ENCODE results near the gene GNAT3. TPM values are rescaled to one million over a fixed set of nuclear protein-coding genes. Genes with fewer than 3 reads are reported as not detected.

GNAT3 gene
- total RNA-seq, 4 donors from 2014 or later = not detected

DNA sequence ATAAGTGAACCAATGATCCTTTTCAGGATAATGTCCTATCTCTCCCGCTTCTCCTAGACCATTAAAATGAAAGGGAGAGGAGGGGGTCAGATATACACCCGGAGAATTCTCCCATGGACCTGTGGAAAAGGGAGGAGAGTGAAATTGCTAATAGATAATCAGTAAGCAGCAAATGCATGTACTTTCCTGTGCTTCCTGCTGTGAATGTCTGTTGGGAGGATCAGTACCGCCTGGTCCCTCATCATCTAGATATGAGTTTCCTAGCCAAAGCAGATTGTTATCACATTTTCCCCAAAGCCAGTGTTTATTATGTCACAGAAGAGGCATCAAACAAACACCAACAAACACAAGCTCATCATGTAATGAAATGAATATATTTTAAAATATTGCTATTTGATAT lies 96.8 kb downstream of the GNAT3 start:
- Histone ChIP-seq H3K4me1 (no peaks in the 10 kb centered on the region), H3K27me3 (no peaks in the 10 kb centered on the region), H3K36me3 (no peaks in the 10 kb centered on the region), H3K9me3 (no peaks in the 10 kb centered on the region), H3K27ac (no peak overlapping the region), H3K4me3 (replicated peaks in 1 of 3) (no peak overlapping the region)
- 83 to 92% methylated on average over 3 of the region's 3 CpGs for WGBS, 2 donors
- intact Hi-C loops (cut with DNase I) = no loop called here
- DNase-seq = no peak
- TF ChIP-seq, protein P1, sequence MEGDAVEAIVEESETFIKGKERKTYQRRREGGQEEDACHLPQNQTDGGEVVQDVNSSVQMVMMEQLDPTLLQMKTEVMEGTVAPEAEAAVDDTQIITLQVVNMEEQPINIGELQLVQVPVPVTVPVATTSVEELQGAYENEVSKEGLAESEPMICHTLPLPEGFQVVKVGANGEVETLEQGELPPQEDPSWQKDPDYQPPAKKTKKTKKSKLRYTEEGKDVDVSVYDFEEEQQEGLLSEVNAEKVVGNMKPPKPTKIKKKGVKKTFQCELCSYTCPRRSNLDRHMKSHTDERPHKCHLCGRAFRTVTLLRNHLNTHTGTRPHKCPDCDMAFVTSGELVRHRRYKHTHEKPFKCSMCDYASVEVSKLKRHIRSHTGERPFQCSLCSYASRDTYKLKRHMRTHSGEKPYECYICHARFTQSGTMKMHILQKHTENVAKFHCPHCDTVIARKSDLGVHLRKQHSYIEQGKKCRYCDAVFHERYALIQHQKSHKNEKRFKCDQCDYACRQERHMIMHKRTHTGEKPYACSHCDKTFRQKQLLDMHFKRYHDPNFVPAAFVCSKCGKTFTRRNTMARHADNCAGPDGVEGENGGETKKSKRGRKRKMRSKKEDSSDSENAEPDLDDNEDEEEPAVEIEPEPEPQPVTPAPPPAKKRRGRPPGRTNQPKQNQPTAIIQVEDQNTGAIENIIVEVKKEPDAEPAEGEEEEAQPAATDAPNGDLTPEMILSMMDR (IDR thresholded peaks at IDR 0.05) = no peak

DNA sequence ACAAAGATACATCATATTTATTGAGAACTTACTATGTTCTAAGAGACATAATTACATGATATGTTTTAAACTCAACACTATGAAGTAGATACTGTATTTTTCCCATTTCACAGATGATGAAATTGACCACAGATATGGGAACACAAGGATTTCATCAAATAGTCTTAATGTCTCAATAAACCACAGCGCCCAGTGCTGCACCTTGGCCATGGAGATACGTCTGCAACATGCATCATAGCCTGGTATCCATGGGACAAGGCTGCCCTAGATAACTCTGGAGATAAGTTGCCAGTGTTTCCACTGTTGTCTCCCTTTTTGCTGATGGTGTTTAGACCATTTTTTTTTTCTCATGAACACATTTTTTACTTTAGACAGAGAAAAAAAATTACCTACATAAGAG lies 97.5 kb downstream of the GNAT3 start:
- Histone ChIP-seq H3K36me3 (no peaks in the 10 kb centered on the region), H3K27ac (no peak overlapping the region), H3K4me3 (replicated peaks in 1 of 3) (no peak overlapping the region), H3K27me3 (no peaks in the 10 kb centered on the region), H3K9me3 (no peaks in the 10 kb centered on the region), H3K4me1 (no peaks in the 10 kb centered on the region)
- TF ChIP-seq, protein P1 (IDR thresholded peaks at IDR 0.05) = no peak
- TF ChIP-seq POLR2A (IDR thresholded peaks at IDR 0.05) = no peak
- 95 to 96% methylated on average over 2 of the region's 2 CpGs for WGBS, 2 donors
- DNase-seq = no peak
- intact Hi-C loops (cut with DNase I) = no loop called here

DNA sequence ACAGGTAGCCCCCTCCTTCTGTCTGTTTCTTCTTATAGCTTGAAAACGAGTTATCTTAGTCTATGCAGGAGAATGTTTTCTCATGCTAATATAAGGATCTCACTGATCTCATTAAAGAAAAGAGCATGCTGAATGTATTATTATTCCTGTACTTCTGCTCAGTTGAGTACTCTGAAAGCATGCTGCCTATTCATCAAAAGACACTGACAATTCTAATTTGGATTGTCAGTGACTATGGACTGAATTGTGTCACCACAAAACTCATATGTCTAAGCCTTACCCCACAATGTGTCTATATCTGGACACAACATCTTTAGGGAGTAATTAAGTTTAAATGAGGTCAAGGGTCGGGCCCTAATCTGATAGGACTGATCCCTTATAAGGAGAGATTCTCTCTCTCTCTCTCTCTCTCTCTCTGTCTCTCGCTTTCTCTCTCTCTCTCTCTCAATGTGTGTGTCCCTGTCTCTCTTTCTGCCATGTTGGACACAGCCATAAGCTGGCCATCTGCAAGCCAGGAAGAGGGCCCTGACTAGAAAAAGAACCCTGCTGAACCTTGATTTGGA lies 98.4 kb downstream of the GNAT3 start:
- Histone ChIP-seq H3K36me3 (no peaks in the 10 kb centered on the region), H3K4me3 (replicated peaks in 1 of 3) (no peak overlapping the region), H3K27me3 (no peaks in the 10 kb centered on the region), H3K4me1 (no peaks in the 10 kb centered on the region), H3K27ac (no peak overlapping the region), H3K9me3 (no peaks in the 10 kb centered on the region)
- no peak for DNase-seq
- TF ChIP-seq, protein P1 (IDR thresholded peaks at IDR 0.05) = no peak
- no peak for TF ChIP-seq POLR2A (IDR thresholded peaks at IDR 0.05)
- 77 to 79% methylated on average over 3 of the region's 3 CpGs for WGBS, 2 donors
- intact Hi-C loops (cut with DNase I) = no loop called here

DNA sequence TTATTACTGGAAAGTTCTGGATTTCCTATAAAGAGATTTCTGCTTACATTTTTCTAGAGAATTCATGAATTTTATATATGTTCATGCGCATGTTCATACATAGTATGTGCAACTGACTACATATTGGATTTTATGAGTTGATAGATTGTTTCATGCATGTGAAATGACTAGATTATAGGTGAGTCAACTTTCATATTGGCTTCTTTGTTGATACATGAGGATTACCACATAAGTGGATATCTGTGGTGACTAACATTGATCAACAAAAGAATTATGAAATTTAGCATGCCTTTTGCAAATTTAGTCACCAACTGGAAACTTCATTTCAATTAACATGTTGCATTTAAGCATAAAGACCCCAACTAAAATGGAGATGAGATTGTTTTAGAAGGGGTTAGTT lies 99.0 kb downstream of the GNAT3 start:
- intact Hi-C loops (cut with DNase I) = no loop called here
- TF ChIP-seq, protein P1 (IDR thresholded peaks at IDR 0.05) = no peak
- H3K4me1 ChIP-seq = no peaks in the 10 kb centered on the region
- no peaks in the 10 kb centered on the region for H3K27me3 ChIP-seq
- no peak for DNase-seq
- H3K36me3 ChIP-seq = no peaks in the 10 kb centered on the region
- H3K9me3 ChIP-seq = no peaks in the 10 kb centered on the region
- 98 to 100% methylated on average over 1 of the region's 1 CpG for WGBS, 2 donors
- H3K4me3 ChIP-seq (replicated peaks in 1 of 3) = no peak overlapping the region
- no peak overlapping the region for H3K27ac ChIP-seq

DNA sequence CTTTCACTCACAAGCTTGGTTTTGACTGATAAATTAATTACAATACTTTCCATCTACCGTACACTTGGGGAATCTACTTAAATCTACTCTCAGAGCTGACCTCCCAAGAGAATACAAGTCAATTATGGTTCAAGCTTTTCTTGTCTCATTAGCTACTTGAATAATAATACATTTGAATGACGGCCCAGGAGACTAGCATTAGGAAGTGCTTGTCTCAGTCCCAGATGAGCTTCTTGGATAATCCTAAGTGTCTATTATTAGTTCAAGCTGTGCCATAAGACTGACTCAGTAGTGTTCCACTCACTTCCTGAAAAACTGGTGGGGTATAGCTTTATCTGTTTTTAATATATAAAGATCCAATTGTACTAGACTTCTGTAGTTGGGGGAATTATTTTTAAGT lies 100.2 kb downstream of the GNAT3 start:
- Histone ChIP-seq H3K27me3 (no peaks in the 10 kb centered on the region), H3K4me1 (no peaks in the 10 kb centered on the region), H3K9me3 (no peaks in the 10 kb centered on the region), H3K4me3 (replicated peaks in 1 of 3) (no peak overlapping the region), H3K36me3 (no peaks in the 10 kb centered on the region), H3K27ac (no peak overlapping the region)
- no peak for TF ChIP-seq POLR2A (IDR thresholded peaks at IDR 0.05)
- 76 to 79% methylated on average over 2 of the region's 2 CpGs for WGBS, 2 donors
- DNase-seq = no peak
- intact Hi-C loops (cut with DNase I) = no loop called here

DNA sequence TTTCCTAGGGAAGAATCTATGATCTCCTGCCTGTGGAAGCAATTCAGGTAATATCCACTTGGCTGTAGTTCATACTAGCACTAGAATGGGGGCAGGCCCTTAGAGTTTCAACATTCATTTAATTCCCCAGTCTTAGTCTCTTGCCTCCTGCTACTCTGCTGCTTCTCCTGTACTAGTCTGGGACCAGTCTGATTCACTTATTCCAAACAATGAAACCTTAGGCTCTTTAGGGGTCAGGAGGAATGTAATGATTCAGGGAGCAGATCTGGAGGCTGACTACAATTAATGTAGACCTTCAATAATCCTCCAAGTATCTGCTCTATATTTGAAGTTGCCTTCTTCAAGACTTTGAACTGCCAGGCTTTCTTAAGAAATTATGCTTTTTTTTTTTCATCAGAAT lies 101.8 kb downstream of the GNAT3 start:
- H3K4me1 ChIP-seq = no peaks in the 10 kb centered on the region
- intact Hi-C loops (cut with DNase I) = no loop called here
- H3K9me3 ChIP-seq = no peaks in the 10 kb centered on the region
- DNase-seq = no peak
- TF ChIP-seq POLR2A (IDR thresholded peaks at IDR 0.05) = no peak
- TF ChIP-seq, protein P1 (IDR thresholded peaks at IDR 0.05) = no peak
- no peak overlapping the region for H3K27ac ChIP-seq
- H3K36me3 ChIP-seq = no peaks in the 10 kb centered on the region
- H3K4me3 ChIP-seq (replicated peaks in 1 of 3) = no peak overlapping the region
- no peaks in the 10 kb centered on the region for H3K27me3 ChIP-seq
